ENCODE results near the gene NSUN5. TPM values are rescaled to one million over a fixed set of nuclear protein-coding genes. Genes with fewer than 3 reads are reported as not detected.

Gene NSUN5
- total RNA-seq, 1 experiment from 2014 or later, result 70.4 TPM

GRCh38 chr7:73314271-73314670 is 5.6 kb upstream of the NSUN5 start:
- intact Hi-C loops (cut with micrococcal nuclease), result no loop called here
- BruUV-seq (replicated peaks), result no TSS peak
- Histone ChIP-seq H3K36me3 (ENCODE audit: control insufficient read depth in 1 of 2, insufficient read depth in 2 of 2, low read length in 2 of 2) (no peaks in the 10 kb centered on the region), H3K4me1 (ENCODE audit: control insufficient read depth in 1 of 2, insufficient read depth in 2 of 2, low read length in 2 of 2) (peaks cover 2 to 17% of the 10 kb centered on the region in 2 experiments), H3K9me2 (ENCODE audit: insufficient read depth) (no peaks in the 10 kb centered on the region), H3K4me3 (replicated peaks in 1 of 2; ENCODE audit: low read depth in 1 of 2, low read length in 2 of 2) (no peak overlapping the region), H3K9ac (ENCODE audit: low read length) (no peak overlapping the region), H3K27ac (ENCODE audit: low read depth, low read length) (no peak overlapping the region), H3K9me3 (ENCODE audit: control insufficient read depth in 1 of 2, insufficient read depth in 1 of 2, low read depth in 1 of 2, low read length in 2 of 2) (no peaks in the 10 kb centered on the region), H4K20me1 (ENCODE audit: insufficient read depth) (no peaks in the 10 kb centered on the region), H3K27me3 (ENCODE audit: insufficient read depth, low read length) (no peaks in the 10 kb centered on the region), H3K79me2 (ENCODE audit: insufficient read depth, low read length) (no peaks in the 10 kb centered on the region; the same call in 1 of the 2 replicates), H3K4me2 (ENCODE audit: low read length) (no peak overlapping the region), H2AFZ (ENCODE audit: low read depth, low read length, poor library complexity, severe bottlenecking) (no peak overlapping the region)
- CTCF ChIA-PET, result no interaction called here
- ATAC-seq (no peak), DNase-seq (ENCODE audit: low read depth, low spot score) (no peak)
- RAD21 ChIA-PET (ENCODE audit: low non-redundant PET in 1 of 2, low total read pairs in 2 of 2, uncharacterized antibody in 2 of 2, unreplicated experiment in 2 of 2), result no interaction called here
- POLR2A ChIA-PET, result no interaction called here
- TF ChIP-seq RAD21 (IDR thresholded peaks at IDR 0.05; ENCODE audit: low read depth) (no peak), SRF (IDR thresholded peaks at IDR 0.05; ENCODE audit: low read depth) (no peak)

DNA sequence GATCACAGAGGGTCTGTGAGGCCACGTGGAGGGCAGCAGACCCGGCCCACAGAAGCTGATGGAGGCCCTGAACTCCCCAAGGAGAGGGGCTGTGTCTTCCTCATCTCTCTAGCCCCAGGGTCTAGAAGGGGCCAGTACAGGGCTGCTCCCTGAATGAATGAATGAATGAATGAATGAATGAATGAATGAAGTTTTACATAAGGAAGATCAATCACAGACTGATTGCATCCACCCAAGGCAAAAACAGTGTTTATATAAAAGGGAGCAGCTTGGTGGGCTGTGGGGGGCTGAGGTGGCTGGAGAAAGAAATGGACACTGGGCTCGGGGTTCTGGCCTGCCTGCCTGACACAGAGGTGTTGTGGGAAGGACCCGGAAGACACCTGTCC is 4.9 kb upstream of the NSUN5 start:
- BruUV-seq (replicated peaks), result no TSS peak
- Histone ChIP-seq H3K27me3 (ENCODE audit: insufficient read depth, low read length) (no peaks in the 10 kb centered on the region), H2AFZ (ENCODE audit: low read depth, low read length, poor library complexity, severe bottlenecking) (no peak overlapping the region), H3K4me1 (ENCODE audit: control insufficient read depth in 1 of 2, insufficient read depth in 2 of 2, low read length in 2 of 2) (peaks cover 5 to 23% of the 10 kb centered on the region in 2 experiments), H3K9me3 (ENCODE audit: control insufficient read depth in 1 of 2, insufficient read depth in 1 of 2, low read depth in 1 of 2, low read length in 2 of 2) (no peaks in the 10 kb centered on the region), H3K9ac (ENCODE audit: low read length) (no peak overlapping the region), H3K27ac (ENCODE audit: low read depth, low read length) (no peak overlapping the region), H3K4me2 (ENCODE audit: low read length) (no peak overlapping the region), H3K4me3 (replicated peaks in 1 of 2; ENCODE audit: low read depth in 1 of 2, low read length in 2 of 2) (no peak overlapping the region), H3K36me3 (ENCODE audit: control insufficient read depth in 1 of 2, insufficient read depth in 2 of 2, low read length in 2 of 2) (no peaks in the 10 kb centered on the region), H4K20me1 (ENCODE audit: insufficient read depth) (no peaks in the 10 kb centered on the region), H3K79me2 (ENCODE audit: insufficient read depth, low read length) (peaks cover 1% of the 10 kb centered on the region), H3K9me2 (ENCODE audit: insufficient read depth) (no peaks in the 10 kb centered on the region)
- ChIA-PET RAD21 (ENCODE audit: low non-redundant PET in 1 of 2, low total read pairs in 2 of 2, uncharacterized antibody in 2 of 2, unreplicated experiment in 2 of 2) (no interaction called here), POLR2A (no interaction called here), CTCF (no interaction called here)
- no peak for TF ChIP-seq EZH2phosphoT487 (IDR thresholded peaks at IDR 0.05; ENCODE audit: borderline replicate concordance)
- no peak for TF ChIP-seq YY1 (IDR thresholded peaks at IDR 0.05; ENCODE audit: extremely low read depth, insufficient replicate concordance, low read depth, low read length)
- TF ChIP-seq SIN3A (IDR thresholded peaks at IDR 0.05; ENCODE audit: low read depth), result no peak
- TF ChIP-seq POLR2AphosphoS5 (IDR thresholded peaks at IDR 0.05; ENCODE audit: low read depth, low read length), result no peak
- no peak for TF ChIP-seq CEBPB (IDR thresholded peaks at IDR 0.05; ENCODE audit: low read depth)
- intact Hi-C loops (cut with micrococcal nuclease), result no loop called here
- DNase-seq (ENCODE audit: low read depth, low spot score), result no peak
- ATAC-seq, result no peak

Measured in HCT116 (cell line).